Fibroblast of the aortic adventitia (primary cell): Measurements from ENCODE around the gene ACTR3C. TPM values are rescaled to one million over a fixed set of nuclear protein-coding genes. Genes with fewer than 3 reads are reported as not detected.
A peak's percentile ranks its signal among the peaks of the same experiment; 100 is the strongest.
"Not testable (repeated sequence)": the region's sequence is repeated elsewhere in the genome, so short reads cannot be mapped to it uniquely, and the experiment has no call there.

Source experiments
- DNase-seq: peaks from one replicate; pipeline ENCODE4 v3.0.0-alpha.2; 2010; ENCODE audit warnings: low read depth
- H3K4me3 ChIP-seq: 2 replicates; pipeline ENCODE4 v1.5.1; 2011; ENCODE audit warnings: low read depth, mild to moderate bottlenecking, control low read depth, low read length, moderate library complexity
- CTCF ChIP-seq: IDR thresholded peaks from 2 replicates; pipeline ENCODE4 v1.5.1; 2011; ENCODE audit warnings: mild to moderate bottlenecking, low read length, control low read depth, inconsistent platforms; ENCODE audit not compliant: insufficient read depth
- total RNA-seq: library from RNA; depleted of rRNA; stranded (reverse); fragments of >200 nt; gene quantifications from 2 replicates; pipeline ENCODE4 v1.2.3, GENCODE V29; 2012; ENCODE audit warnings: low replicate concordance

The ACTR3C gene
- total RNA-seq, 1 donor: 0.54 TPM

GRCh38 chr7:150304499-150305258, 18.7 kb downstream of the ACTR3C start:
- not testable (repeated sequence) for DNase-seq, H3K4me3 ChIP-seq

DNA sequence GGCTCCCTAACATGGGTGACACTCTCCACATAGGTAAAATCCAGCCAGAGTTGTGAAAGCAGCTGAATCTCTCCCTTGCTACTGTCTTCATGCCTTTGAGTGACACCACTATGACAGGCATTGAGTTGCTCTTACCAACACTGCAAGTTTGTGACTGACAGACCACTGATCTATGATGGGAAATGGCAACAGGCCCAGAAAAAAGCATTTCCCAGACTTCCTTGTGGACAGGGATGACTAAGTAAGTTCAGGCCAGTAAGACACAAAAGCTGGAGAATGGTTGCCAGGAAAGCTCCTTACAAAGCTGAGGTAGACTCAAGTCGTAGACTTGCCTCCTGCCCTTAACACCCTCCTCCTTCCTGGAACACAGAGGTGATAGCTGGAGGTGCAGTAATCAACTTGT, 20.4 kb downstream of the ACTR3C start:
- DNase-seq: not testable (repeated sequence)

DNA sequence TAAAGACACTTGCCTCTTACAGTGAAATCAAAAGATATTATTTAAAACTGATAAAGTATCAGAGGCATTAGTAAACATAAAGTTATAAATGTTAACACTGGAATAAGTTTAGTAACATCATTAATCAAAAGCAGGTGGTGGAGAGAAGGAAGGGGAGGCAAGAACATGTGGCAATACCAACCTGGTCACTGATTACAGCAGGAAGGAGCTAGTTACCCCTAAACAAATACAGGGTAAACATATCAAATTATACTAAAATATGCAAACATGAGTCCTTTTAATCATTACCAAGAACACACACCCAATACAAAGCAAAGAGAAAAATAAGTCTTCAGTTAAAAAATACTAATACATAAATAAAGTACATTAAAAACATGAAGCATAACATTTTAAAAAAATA, 25.4 kb downstream of the ACTR3C start:
- H3K4me3 ChIP-seq, DNase-seq: not testable (repeated sequence)

More for the DNA sequence above, 20.4 kb downstream of the ACTR3C start:
- not testable (repeated sequence) for H3K4me3 ChIP-seq

- H3K4me3 ChIP-seq, DNase-seq: not testable (repeated sequence)
These were observed 26.5 kb downstream of the ACTR3C start for GRCh38 chr7:150296802-150297201.

DNA sequence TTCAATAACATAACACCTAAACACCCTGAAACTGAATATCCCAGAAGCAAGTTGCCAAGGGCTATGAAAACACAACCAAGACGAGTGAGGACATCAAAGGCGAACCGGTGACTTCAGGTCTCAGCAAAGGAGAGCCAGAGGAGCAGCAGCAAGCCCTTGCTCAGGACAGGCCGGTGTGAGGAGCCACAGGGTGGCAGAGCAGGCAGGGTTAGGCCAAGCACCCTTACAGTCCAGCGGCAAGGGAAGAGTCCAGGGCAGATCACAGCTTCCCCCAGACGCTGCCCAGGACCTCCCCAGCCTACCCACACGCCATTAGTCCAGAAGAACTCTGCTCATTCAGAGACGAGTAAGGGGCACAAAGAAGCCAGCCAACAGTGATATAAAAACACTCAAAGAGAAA, 27.7 kb downstream of the ACTR3C start:
- not testable (repeated sequence) for H3K4me3 ChIP-seq, DNase-seq

- DNase-seq, H3K4me3 ChIP-seq: not testable (repeated sequence)
These were observed 28.3 kb downstream of the ACTR3C start for GRCh38 chr7:150295027-150295426.

- DNase-seq, H3K4me3 ChIP-seq: not testable (repeated sequence)
These were observed 33.0 kb downstream of the ACTR3C start for GRCh38 chr7:150290317-150290716.

GRCh38 chr7:150288816-150289215, 34.5 kb downstream of the ACTR3C start:
- not testable (repeated sequence) for H3K4me3 ChIP-seq, DNase-seq

- not testable (repeated sequence) for H3K4me3 ChIP-seq, DNase-seq
These were observed 35.5 kb downstream of the ACTR3C start for GRCh38 chr7:150287815-150288214.

DNA sequence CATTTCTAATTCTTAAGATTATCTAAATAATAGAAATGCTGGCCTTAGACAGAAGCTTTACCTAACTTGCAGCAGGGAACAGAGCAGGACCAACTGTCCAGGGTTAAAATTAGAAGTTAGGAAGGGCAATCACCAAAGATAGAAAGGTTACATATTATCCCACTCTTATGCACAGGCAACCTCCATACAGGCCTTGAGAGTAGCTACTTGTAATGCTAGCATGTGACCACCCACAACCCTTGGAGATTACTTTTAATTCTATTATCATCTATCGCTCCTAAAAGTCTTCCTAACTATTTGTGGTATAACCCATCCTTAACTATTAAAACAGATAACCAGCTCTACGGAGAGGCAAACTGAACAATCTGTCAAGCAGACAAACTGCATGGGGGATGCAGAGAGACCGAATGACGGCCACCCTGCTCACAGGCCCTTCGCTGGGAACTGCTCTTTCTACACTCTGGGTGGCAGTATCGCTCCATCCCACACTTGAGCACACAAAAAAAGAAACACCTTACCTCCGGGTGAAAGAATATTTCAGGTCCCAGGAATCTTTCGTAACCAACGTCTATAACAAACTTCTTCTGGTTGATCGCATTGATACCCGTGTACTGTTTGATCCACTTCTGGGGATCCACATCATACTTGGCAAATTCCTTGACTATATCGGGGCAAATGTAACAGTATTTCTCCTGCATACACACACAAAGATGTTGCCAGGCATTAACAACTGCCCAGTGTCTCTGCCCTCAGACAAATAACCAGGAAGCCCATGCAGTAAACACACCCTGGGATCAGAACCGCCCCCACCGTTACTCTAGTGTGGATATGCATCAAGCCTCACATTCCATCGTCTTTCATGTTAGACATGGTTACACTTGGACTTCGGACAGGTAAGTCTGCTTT, 37.2 kb downstream of the ACTR3C start:
- DNase-seq: peak; percentile 7
- peak; percentile 48 for TF ChIP-seq CTCF
- H3K4me3 ChIP-seq: not testable (repeated sequence)

GRCh38 chr7:150283608-150284007, 39.7 kb downstream of the ACTR3C start:
- DNase-seq, H3K4me3 ChIP-seq: not testable (repeated sequence)

GRCh38 chr7:150283111-150283510, 40.2 kb downstream of the ACTR3C start:
- DNase-seq: not testable (repeated sequence)

DNA sequence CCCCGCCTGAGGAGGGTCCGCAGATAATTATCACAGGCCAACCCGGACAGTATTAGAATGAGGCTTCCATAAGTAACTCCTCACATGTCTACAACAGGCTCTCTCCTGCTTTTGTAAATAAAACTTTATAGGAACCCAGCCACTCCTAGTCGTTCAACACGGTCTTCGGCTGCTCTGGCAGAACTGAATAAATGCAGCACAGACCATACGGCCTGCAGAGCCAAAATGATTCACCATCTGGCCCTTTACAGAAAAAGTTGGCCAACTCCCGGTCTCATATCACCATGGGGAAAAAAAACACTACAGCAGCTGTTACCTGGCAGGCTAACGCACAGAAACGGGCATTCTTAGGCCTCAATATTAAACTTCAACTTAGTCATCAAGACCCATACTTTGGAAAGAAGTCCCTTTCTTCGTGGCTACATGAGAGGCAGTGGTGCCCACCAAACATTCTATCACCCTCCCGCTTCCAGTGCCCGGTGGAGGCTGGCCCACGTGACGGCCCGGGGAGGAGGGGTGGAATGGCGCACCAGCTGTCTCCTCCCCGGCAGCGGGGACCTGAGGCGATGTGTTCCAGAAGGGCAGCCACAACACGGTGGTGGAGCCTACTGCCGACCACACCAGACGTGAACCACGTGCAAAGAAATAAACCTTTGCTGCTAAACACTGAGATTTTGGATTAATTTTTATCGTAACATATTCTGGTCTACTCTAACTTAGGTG, 41.5 kb downstream of the ACTR3C start:
- H3K4me3 ChIP-seq, DNase-seq: not testable (repeated sequence)

More at GRCh38 chr7:150283111-150283510, 40.2 kb downstream of the ACTR3C start:
- not testable (repeated sequence) for H3K4me3 ChIP-seq

- H3K4me3 ChIP-seq: not testable (repeated sequence)
These were observed 45.0 kb downstream of the ACTR3C start for GRCh38 chr7:150278383-150278782.

More at GRCh38 chr7:150278383-150278782, 45.0 kb downstream of the ACTR3C start:
- not testable (repeated sequence) for DNase-seq
